Parathyroid adenoma (tissue), 2 donors: Measurements from ENCODE around the gene TSPAN10.

ENCODE experiments used
- H2AFZ ChIP-seq: fragments of 300-600 bp; sonication (generic); one replicate; pipeline ENCODE4 v1.7.0; 2017; ENCODE audit warnings: antibody characterized with exemption, mild to moderate bottlenecking
- H3K27ac ChIP-seq: fragments of 300-600 bp; sonication (generic); one replicate; pipeline ENCODE4 v1.7.0; 2017
- H3K27me3 ChIP-seq: fragments of 300-600 bp; sonication (generic); one replicate; pipeline ENCODE4 v1.7.0; 2017; ENCODE audit warnings: low read length; ENCODE audit not compliant: control insufficient read depth, insufficient read depth
- H3K36me3 ChIP-seq: fragments of 300-600 bp; sonication (generic); one replicate; pipeline ENCODE4 v1.7.0; 2017; ENCODE audit warnings: low read length; ENCODE audit not compliant: control insufficient read depth, insufficient read depth
- H3K4me1 ChIP-seq: fragments of 300-600 bp; sonication (generic); one replicate; pipeline ENCODE4 v1.7.0; 2017; ENCODE audit warnings: control low read depth
- H3K4me2 ChIP-seq: fragments of 300-600 bp; sonication (generic); one replicate; pipeline ENCODE4 v1.7.0; 2017; ENCODE audit warnings: low read length
- H3K4me3 ChIP-seq: fragments of 300-600 bp; sonication (generic); one replicate; pipeline ENCODE4 v1.7.0; 2017; ENCODE audit warnings: low read depth, low read length
- H3K79me2 ChIP-seq: fragments of 300-600 bp; sonication (generic); one replicate; pipeline ENCODE4 v1.7.0; 2017; ENCODE audit warnings: control low read depth
- H3K9ac ChIP-seq: fragments of 300-600 bp; sonication (generic); one replicate; pipeline ENCODE4 v1.7.0; 2017; ENCODE audit warnings: mild to moderate bottlenecking
- H3K9me3 ChIP-seq: fragments of 300-600 bp; sonication (generic); one replicate; pipeline ENCODE4 v1.7.0; 2017; ENCODE audit warnings: low read length; ENCODE audit not compliant: control insufficient read depth
- CTCF ChIP-seq: fragments of 300-600 bp; sonication (generic); IDR thresholded peaks from one replicate; pipeline ENCODE4 v1.7.0; 2017; ENCODE audit warnings: antibody characterized with exemption, mild to moderate bottlenecking
- donor health status: primary hyperparathyroidism.

Gene TSPAN10

GRCh38 chr17:81697261-81698044 lies 60.5 kb downstream of the TSPAN10 start:
- Histone ChIP-seq H3K9me3 (no peaks in the 10 kb centered on the region), H3K79me2 (peaks cover 29% of the 10 kb centered on the region), H3K4me1 (peaks cover 4% of the 10 kb centered on the region), H3K36me3 (no peaks in the 10 kb centered on the region), H2AFZ (no peak overlapping the region), H3K27ac (no peak overlapping the region), H3K4me3 (no peak overlapping the region), H3K9ac (no peak overlapping the region), H3K4me2 (no peak overlapping the region), H3K27me3 (no peaks in the 10 kb centered on the region)
- no peak for TF ChIP-seq CTCF
